Lung (tissue), 12 donors: ENCODE measurements around the gene RANBP17. TPM values are rescaled to one million over a fixed set of nuclear protein-coding genes. Genes with fewer than 3 reads are reported as not detected.
"Not testable (repeated sequence)": the region's sequence is repeated elsewhere in the genome, so short reads cannot be mapped to it uniquely, and the experiment has no call there.

Source experiments
- ATAC-seq: fragments of 200-7000 bp; cut with Tn5 transposase; one replicate; pipeline ENCODE4 v1.9.1; 2020; ENCODE audit warnings: moderate number of reproducible peaks; ENCODE audit not compliant: insufficient read depth, low FRiP score
- DNase-seq, 3 donors: peaks; one replicate each; pipeline ENCODE4 v3.0.0-alpha.2; 2013 to 2017
- H3K27ac ChIP-seq, 2 donors: one replicate each; pipeline ENCODE4 v1.5.1; 2013; ENCODE audit warnings: mild to moderate bottlenecking in 2 of 2, moderate library complexity in 2 of 2, control low read depth in 1 of 2, inconsistent platforms in 1 of 2, low read depth in 1 of 2, low read length in 1 of 2
- H3K27me3 ChIP-seq, 3 donors: one replicate each; pipeline ENCODE4 v1.5.1; 2013; ENCODE audit warnings: low read length in 2 of 3; ENCODE audit not compliant: control insufficient read depth in 3 of 3, insufficient read depth in 3 of 3
- H3K36me3 ChIP-seq, 4 donors: one replicate each; pipeline ENCODE4 v1.5.1; 2013; ENCODE audit warnings: low read length in 4 of 4, mild to moderate bottlenecking in 1 of 4, moderate library complexity in 1 of 4; ENCODE audit not compliant: control insufficient read depth in 4 of 4, insufficient read depth in 4 of 4
- H3K4me1 ChIP-seq, 5 donors: one replicate each; pipeline ENCODE4 v1.5.1; 2013; ENCODE audit warnings: low read length in 5 of 5, mild to moderate bottlenecking in 2 of 5, moderate library complexity in 1 of 5; ENCODE audit not compliant: control insufficient read depth in 5 of 5, insufficient read depth in 5 of 5
- H3K4me3 ChIP-seq: one replicate; pipeline ENCODE4 v1.5.1; 2013; ENCODE audit warnings: mild to moderate bottlenecking, control low read depth, moderate library complexity
- H3K9ac ChIP-seq, 2 donors: one replicate each; pipeline ENCODE4 v1.5.1; 2013; ENCODE audit warnings: low read length in 2 of 2, control low read depth in 1 of 2; ENCODE audit not compliant: insufficient read depth in 1 of 2
- H3K9me3 ChIP-seq, 4 donors: one replicate each; pipeline ENCODE4 v1.5.1; 2013; ENCODE audit warnings: low read length in 3 of 4, mild to moderate bottlenecking in 1 of 4, moderate library complexity in 1 of 4; ENCODE audit not compliant: control insufficient read depth in 4 of 4, insufficient read depth in 3 of 4
- WGBS, 2 donors: extraction: QIAGEN DNeasy Blood & Tissue Kit; methylation state at CpG; one replicate each; pipeline ENCODE4 v1.1.7; 2013; 5-methylcytosine and 5-hydroxymethylcytosine counted together
- polyA plus RNA-seq, 2 donors: library from polyadenylated mRNA; stranded (reverse); fragments of 200-250 nt; gene quantifications; one replicate each; pipeline ENCODE4 v1.2.1, GENCODE V29; 2013
- total RNA-seq, 2 donors: library from RNA; depleted of rRNA in 1 of 2; stranded (reverse); fragments of >200 nt in 1 of 2; gene quantifications; one replicate each; pipeline ENCODE4 v1.2.1, GENCODE V29; 2014 to 2021
- TF ChIP-seq, protein P1 (sequence below): IDR thresholded peaks from 2 replicates; pipeline ENCODE4 v1.5.1; 2012; ENCODE audit warnings: mild to moderate bottlenecking; ENCODE audit errors: control extremely low read depth, extremely low read depth
- donor health status: control.
- donor health status: control.
- donor health status: Bipolar disorder and iron deficiency.
- donor health status: healthy.
- donor health status: DM: yes; HTN: yes; CAD: no.

Gene RANBP17
- total and polyA plus RNA-seq, 4 donors, result 1.8 to 130 (median 11.0) TPM

DNA sequence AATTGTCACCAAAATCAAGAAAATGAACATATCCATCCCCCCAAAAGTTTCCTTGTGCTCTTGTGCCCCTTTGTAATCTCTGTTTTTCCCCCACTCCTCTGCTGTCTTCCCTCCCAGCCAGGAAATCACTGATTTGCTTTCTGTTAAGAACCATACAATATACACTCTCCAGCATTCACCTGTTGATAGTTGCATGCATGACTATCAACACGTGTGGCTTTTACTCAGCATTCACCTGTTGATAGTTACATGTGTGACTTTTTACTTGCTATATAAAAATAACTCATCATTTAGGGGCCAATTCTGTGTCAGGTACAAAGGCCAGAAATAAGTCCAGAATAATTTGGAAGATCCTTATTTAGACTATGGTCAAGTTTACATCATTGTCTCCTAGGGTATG is 6.0 kb downstream of the RANBP17 start:
- ATAC-seq (no peak), DNase-seq (no peak)
- TF ChIP-seq, protein P1, sequence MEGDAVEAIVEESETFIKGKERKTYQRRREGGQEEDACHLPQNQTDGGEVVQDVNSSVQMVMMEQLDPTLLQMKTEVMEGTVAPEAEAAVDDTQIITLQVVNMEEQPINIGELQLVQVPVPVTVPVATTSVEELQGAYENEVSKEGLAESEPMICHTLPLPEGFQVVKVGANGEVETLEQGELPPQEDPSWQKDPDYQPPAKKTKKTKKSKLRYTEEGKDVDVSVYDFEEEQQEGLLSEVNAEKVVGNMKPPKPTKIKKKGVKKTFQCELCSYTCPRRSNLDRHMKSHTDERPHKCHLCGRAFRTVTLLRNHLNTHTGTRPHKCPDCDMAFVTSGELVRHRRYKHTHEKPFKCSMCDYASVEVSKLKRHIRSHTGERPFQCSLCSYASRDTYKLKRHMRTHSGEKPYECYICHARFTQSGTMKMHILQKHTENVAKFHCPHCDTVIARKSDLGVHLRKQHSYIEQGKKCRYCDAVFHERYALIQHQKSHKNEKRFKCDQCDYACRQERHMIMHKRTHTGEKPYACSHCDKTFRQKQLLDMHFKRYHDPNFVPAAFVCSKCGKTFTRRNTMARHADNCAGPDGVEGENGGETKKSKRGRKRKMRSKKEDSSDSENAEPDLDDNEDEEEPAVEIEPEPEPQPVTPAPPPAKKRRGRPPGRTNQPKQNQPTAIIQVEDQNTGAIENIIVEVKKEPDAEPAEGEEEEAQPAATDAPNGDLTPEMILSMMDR, result no peak
- Histone ChIP-seq H3K27me3 (no peaks in the 10 kb centered on the region), H3K4me3 (no peak overlapping the region), H3K4me1 (peaks cover 0 to 4% (median 3%) of the 10 kb centered on the region in 5 donors), H3K27ac (no peak overlapping the region), H3K9ac (no peak overlapping the region), H3K9me3 (no peaks in the 10 kb centered on the region), H3K36me3 (no peaks in the 10 kb centered on the region)
- WGBS, 2 donors, result 71 to 81% methylated on average over 1 of the region's 1 CpG

DNA sequence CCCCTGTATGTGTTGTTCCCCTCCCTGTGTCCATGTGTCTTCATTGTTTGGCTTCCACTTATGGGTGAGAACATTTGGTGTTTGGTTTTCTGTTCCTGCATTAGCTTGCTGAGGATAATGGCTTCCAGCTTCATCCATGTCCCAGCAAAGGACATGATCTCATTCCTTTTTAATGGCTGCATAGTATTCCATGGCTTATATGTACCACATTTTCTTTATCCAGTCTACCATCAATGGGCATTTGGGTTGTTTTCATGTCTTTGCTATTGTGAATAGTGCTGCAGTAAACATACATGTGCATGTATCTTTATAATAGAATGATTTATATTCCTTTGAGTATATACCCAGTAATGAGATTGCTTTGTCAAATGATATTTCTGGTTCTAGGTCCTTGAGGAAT is 8.6 kb downstream of the RANBP17 start:
- ATAC-seq, H3K27me3 ChIP-seq, H3K9ac ChIP-seq, H3K9me3 ChIP-seq, DNase-seq, H3K4me3 ChIP-seq, H3K27ac ChIP-seq, H3K4me1 ChIP-seq, H3K36me3 ChIP-seq: not testable (repeated sequence)

DNA sequence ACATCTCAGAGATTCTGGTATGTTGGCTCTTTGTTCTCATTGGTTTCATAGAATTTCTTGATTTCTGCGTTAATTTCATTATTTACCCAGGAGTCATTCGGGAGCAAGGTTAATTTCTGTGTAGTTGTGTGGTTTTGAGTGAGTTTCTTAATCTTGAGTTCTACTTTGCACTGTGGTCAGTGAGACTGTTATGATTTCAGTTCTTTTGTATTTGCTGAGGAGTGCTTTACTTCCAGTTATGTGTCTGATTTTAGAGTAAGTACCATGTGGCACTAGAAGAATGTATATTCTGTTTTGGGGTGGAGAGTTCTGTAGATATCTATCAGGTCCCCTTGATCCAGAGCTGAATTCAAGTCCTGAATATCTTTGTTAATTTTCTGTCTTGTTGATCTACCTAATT is 12.2 kb downstream of the RANBP17 start:
- no peak overlapping the region for H3K4me3 ChIP-seq

DNA sequence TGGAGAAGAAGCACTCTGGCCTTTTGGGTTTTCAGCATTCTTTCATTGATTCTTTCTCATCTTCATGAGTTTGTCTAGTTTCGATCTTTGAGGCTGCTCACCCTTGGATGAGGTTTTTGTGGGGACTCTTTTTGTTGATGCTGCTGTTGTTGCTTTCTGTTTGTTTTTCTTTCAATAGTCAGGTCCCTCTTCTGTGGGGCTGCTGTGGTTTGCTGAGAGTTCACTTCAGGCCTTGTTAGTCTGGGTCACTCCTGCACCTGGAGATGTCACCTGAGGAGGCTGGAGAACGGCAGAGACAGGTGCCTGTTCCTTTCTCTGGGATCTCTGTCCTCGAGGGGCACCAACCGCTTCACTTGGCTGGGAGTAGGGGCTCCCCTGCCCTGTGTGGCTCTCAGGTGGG is 14.0 kb downstream of the RANBP17 start:
- TF ChIP-seq, protein P1, result no peak
- ATAC-seq (no peak), DNase-seq (no peak)
- no peak overlapping the region for H3K4me3 ChIP-seq
- H3K27me3 ChIP-seq, result no peaks in the 10 kb centered on the region
- no peaks in the 10 kb centered on the region for H3K4me1 ChIP-seq
- WGBS, 2 donors, result 93% methylated on average over 4 of the region's 4 CpGs
- H3K36me3 ChIP-seq, result no peaks in the 10 kb centered on the region
- no peak overlapping the region for H3K27ac ChIP-seq
- H3K9me3 ChIP-seq, result peaks cover 0 to 3% (median 0%) of the 10 kb centered on the region in 4 donors
- H3K9ac ChIP-seq, result no peak overlapping the region

More for the DNA sequence above, 12.2 kb downstream of the RANBP17 start:
- Histone ChIP-seq H3K9ac (no peak overlapping the region), H3K27ac (no peak overlapping the region), H3K36me3 (no peaks in the 10 kb centered on the region), H3K27me3 (no peaks in the 10 kb centered on the region), H3K9me3 (peaks cover 0 to 3% (median 0%) of the 10 kb centered on the region in 4 donors), H3K4me1 (no peaks in the 10 kb centered on the region)
- no peak for ATAC-seq
- TF ChIP-seq, protein P1, result no peak
- DNase-seq, result no peak
- 92 to 94% methylated on average over 2 of the region's 2 CpGs for WGBS, 2 donors
